ENCODE results near the gene HSPG2.

GRCh38 chr1:21897844-21898243 lies 39.3 kb downstream of the HSPG2 start:
- TF ChIP-seq CTCF (IDR thresholded peaks at IDR 0.05) = no peak
- TF ChIP-seq POLR2A (IDR thresholded peaks at IDR 0.05) = no peak

All from ovary (tissue), 3 donors.